Measurements from ENCODE around the gene HPSE2. TPM values are rescaled to one million over a fixed set of nuclear protein-coding genes. Genes with fewer than 3 reads are reported as not detected.

The HPSE2 gene
- 0.12 and 0.32 TPM in 2 replicates for total RNA-seq

DNA sequence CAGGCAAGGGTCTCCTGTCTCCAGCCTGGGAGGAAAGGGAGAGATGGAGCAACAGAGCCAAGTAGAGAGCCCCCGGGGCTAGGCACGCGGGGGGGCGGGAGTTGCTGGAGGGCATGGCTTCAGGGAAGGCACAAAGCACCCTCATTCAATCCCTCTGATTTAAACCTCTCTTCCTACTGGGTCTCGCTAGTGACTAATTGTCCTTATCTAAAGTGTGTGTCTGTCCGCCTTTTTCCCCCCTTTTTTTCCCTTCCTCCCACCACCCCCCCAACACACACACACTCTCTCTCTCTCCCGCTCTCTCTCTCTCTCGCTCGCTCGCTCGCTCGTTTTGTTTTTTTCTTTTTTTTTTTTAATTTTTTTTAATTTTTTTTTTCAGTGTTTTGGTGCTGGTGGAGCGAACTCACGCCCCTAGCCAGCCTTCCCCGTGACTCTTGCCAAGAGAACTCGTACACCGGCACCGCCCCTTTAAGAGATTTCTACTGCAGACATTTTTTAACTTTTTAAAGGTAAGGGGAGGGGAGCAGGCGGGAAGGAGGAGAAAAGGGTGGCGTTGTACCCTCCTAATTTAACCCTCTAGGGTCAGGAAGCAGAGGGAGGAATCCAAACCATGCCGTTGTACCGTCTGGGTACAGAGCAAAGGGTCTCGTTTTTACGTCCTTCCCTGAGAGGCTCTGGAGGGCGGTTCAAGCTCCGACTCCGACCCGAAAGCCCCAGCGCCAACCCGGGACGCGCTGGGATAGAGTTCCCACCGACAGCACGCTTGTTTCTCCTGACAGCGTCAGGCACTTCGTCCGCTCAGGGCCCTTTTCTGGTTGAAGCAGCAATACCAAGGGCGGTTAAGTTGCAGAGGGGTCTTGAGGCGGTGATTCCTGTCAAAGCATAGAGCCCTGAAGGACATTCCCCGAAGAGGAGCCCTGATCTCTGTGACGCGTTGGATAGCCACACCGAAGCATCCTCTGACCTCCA, at the start of gene HPSE2:
TSS of gene HPSE2 (minus strand) at position 195 of the 969 bp plus-strand sequence.

DNA sequence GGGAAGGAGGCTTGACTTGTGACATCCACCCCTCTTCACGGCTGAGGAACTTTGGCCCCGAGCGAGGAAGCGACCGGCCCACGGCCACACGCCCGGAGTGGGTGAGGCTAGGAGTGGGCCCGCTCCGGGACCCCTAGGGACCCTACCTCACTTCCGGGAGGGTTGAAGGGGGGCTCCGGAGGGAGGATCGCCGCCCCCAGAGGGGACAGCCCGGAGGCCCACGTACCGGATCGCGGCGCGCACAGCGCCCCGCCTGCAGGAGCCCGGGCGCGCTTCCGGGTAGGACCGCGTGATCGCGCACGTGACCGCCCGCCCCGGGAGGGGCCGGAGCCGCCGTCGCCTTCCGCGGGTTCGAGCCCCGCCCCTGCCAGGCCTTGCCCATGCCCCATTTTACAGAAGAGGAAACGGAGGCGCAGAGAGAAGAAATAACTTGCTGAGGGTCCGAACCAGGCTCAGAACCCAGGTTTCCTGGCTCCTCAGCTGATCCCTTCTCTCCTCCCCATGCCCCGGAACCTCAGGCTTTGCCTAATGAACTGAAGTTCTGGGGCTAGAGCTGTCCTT, 788.9 kb downstream of the HPSE2 start, which contains the start of gene HPS1:
TSS of gene HPS1 (minus strand) at position 275 of the 561 bp plus-strand sequence. CDS start 3,695 bp downstream, outside the sequence.

DNA sequence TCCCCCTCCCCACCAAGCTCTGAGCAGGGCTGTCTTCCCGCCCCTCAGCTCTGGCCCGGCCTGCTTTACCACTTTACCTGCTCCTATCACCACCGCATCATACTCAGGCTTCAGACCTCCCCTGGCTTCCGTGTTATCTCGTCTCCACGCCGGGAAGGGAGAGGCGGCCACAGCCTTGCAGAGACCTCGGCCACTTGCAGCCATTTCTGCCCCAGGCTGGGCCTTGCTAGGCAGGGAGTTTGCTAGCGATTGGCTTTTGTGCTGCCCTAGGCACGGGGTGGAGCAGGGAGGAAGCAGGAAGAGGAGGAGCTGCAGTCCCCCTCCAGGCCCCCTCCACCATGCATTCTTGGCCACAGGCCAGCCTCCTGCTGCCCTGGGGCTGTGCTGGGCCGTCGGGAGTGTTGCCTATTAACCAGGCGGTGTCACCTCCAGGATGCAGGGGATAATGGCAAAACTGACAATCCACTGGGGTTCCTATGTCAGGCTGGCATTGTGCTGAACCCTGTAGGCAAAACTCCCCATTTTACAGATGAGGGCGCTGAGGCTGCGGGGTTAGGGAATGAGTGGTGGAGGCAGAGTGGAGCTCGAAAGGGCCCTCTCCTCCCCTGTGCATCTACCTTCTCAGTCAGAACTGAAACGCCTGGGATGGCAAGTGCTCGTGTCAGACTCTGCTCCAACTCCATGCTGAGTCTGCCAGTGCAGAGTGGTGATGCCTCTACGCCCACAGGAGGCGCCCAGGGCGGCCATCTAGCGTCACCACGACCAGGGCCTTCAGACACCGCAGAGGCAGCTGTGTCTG, 820.5 kb downstream of the HPSE2 start, which contains the start of gene PYROXD2:
TSS of gene PYROXD2 (minus strand) at position 251 of the 799 bp plus-strand sequence. CDS start at position 204, 47 bp downstream.

Small RNA genes lying within 50 kb of the gene (small RNA-seq; reads per million reads assigned to genes)
- gene MIR4685 (not detected), gene MIR6507 (not detected)

Other genes with a start within 250 kb of the HPSE2 start
- gene CNNM1, start 93.5 kb upstream of the HPSE2 start, total RNA-seq: 0.36 and 0.97 TPM in 2 replicates
- gene GOT1, start 194.8 kb upstream of the HPSE2 start, total RNA-seq: 23.9 and 29.0 TPM in 2 replicates

Measured in hair follicle dermal papilla cell (primary cell).